Raji (cell line): Measurements from ENCODE around the gene SDK1.

Experiments used
- POLR2A ChIP-seq: IDR thresholded peaks from 2 replicates; pipeline ENCODE4 v1.6.1; 2011; ENCODE audit warnings: low read depth, low read length, control low read depth; ENCODE audit not compliant: insufficient read depth

The SDK1 gene

DNA sequence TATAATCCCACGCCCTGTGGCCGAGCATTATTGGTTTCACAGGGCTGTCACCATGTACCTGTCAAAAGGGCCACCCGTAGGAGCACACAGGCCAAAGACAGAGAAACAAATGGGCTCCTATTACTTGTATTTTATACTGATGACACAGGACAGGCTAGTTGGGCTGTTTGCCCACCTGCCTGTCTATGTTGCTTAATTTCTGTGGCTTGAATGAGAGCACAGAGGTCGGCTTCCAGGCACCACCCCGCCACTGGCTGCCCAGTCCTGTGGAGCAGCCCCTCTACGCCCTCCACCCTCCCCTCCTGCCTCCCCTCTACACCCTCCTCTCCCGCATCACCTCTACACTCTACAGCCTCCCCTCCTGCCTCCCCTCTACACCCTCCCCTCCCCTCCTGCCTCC lies 652.9 kb downstream of the SDK1 start:
- no peak for TF ChIP-seq POLR2A

DNA sequence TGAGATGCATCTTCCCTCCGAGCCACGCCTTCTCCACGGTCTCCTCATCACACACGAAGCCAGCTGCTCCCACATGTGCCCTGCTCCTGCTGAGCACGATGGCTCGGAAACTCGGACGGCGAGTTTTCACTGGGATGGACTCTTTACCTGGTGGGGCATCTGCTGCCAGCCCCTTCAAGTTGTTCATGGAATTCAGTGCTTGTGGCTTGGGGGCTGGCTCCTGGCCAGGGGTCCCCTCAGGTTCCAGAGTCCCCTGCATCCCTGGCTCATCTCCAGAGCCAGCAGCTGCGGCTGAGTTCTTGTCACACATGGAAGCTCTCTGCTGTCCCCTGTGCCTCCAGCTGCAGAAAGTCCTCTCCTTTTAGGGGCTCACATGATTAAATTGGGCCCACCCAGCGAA lies 654.0 kb downstream of the SDK1 start:
- TF ChIP-seq POLR2A, result no peak

DNA sequence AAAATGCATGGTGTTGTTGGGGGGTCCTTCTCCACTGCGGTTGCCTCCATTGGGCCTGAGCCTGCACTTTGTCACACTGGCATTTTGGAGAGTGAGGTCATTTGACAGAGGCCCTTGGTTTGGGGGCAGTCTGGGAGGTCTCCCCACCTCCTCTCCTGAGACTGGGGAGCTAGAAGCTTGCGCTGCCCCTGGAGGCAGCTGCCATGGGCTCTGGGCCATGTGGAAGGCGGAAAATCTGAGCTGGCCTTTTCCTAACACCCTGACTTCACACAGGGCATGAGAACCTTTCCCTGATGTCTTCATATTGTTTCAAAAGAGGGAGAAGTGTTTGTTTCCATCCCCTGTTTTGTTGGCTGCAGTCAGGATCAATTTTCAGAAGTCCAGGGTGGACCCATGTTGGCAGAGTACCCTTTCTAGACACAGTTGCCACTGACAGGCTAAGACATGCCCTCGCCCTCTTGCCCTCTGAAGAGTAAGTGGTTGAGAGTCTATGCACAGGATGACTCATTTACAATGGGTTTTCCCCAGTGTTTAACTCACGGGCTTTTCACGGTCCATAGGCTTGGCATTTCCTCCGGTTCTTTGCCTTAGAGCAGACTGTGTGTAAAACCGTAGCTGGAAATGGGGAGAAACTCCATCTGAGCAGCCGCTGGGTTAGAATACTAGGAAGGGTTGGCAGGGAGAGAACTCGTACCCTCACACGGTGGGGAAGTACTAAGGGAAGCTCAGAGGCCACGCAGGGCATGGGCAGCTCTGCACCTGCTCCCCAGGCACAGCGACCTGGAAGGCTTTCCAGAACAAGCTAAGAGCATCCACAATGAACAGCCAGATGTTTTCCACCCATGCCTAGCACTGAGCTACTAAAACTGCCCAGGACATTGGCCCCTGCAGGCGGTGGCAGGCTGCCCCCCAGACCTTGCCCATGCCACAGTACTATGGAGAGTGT lies 655.0 kb downstream of the SDK1 start:
- TF ChIP-seq POLR2A, result no peak

DNA sequence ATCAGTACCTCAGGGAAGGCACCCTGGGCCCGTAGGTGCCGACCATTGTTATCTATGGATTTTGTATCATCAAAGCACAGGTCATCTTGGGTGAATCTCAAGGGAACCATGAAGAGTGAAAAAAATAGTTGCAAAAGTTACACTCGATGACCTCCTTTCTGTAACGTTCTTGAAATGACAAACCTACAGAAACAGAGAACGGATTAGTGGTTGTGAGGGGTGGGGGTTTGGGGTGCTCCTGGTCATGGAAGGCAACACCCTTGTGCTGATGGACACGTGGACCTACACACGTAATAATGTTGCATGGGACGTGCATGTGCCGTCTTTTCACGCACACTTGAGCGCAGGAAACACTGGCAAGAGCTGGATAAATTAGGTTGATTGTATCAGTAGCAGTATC lies 655.9 kb downstream of the SDK1 start:
- no peak for TF ChIP-seq POLR2A

DNA sequence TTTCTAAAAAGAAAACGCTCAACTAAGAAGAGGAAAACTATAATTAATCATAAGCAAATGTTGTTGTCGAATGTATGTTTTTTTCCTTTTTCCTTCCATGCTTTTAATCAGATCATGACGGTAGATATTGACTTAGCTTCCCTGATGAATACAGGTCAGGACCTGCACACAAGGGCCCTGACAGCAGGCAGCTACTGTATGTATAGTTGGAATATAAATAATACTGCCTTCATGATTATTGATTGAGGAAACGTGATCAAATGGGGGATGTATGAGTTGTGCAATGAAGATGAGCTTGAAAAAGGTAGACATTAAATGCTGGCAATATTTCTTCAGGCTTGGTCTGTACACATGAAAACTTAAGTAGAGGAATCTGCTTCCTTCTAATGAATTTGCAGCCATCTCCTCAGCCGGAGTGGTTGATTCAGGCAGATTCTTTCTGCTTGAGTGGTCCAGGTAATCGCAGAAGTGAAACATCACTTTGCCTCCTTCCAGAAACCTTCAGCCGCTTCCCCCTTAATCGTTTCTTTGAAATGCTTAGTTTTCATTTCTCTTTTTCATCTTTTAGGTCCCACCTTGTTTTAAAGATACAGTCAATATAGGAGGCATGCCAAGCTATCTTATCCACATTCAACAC lies 656.5 kb downstream of the SDK1 start:
- TF ChIP-seq POLR2A, result no peak

DNA sequence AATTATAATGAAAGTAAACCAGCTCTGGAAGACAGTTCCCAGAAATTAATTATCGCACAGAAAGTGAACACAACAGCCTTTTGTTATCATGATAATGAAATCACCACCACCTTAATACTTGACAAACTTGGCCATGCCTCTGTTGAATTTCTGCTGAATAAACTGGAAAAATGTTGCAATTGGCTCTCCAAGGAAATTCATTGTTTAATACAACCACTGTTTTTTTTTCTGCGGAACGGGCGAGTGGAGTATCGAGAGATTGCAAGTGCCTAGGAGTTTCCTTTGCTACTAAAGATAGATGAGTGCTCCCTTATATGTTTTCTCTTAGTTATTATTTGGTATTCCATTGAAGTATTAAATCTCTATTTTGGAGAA lies 657.0 kb downstream of the SDK1 start:
- no peak for TF ChIP-seq POLR2A

DNA sequence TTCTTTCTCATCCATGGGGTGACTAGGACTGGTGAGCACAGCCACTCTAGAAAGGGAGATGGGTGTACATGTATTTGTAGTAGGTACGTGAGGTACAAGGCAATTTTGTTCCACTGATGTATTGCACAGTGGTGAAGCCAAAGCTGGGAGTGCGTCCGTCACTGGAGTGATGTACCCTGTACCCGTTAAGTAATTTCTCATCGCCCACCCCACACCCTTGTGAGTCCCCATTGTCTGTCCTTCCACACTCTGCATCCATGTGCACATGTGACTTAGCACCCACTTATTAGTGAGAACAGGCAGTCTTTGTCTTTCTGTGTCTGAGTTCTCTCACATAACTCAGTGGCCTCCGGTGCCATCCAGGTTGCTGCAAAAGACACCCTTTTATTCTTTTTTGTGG lies 658.3 kb downstream of the SDK1 start:
- no peak for TF ChIP-seq POLR2A

DNA sequence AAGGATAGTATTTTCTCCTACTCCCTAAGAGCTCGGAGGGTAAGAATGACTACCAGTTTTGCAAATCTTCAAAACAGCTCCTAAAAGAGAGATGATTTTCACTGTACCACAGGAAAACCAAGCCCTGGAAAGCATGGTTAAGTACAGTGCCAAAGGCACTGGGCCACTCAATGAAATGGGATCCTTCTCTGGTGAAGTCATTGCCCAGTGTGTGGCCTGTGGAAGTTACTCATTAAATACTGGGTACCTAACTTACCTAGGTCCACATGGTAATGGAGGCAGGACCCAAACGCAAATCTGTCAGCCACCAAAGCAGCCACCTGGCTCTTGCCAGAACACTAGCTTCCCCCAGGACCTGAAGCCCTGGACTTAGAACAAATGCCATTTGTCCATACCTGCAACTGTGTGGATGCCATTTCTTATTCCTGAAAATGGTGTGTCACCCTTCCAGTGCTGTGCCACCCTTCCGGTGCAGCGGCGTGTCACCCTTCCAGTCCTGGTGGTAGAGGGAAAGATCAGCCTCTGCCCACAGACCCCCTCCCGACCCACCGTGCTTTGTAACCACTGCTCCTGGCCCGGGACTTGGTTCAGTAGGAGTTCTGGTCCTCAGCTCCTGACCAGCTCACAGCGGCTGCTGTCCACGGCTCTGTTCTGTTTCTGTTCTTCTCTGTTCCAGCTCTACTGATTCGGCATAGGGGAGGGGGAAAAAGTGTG lies 659.2 kb downstream of the SDK1 start:
- no peak for TF ChIP-seq POLR2A

DNA sequence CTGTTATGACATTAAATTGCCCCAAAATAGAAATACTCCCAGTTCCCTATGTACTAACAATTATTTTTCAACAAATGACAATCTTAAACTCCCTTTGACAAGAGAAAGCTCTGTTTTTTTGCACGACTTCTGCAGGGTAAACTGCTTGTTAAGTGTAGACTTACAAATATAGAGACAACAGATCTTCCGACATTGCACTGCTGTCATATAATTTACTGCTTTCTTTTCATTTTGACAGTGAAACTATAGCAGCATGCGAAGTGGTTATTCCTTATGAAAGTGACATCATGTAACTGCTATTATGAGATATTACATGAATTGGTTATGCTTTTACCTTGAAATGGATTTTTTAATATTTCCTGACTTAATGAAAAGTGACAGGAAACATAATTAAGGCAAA lies 659.9 kb downstream of the SDK1 start:
- TF ChIP-seq POLR2A, result no peak

DNA sequence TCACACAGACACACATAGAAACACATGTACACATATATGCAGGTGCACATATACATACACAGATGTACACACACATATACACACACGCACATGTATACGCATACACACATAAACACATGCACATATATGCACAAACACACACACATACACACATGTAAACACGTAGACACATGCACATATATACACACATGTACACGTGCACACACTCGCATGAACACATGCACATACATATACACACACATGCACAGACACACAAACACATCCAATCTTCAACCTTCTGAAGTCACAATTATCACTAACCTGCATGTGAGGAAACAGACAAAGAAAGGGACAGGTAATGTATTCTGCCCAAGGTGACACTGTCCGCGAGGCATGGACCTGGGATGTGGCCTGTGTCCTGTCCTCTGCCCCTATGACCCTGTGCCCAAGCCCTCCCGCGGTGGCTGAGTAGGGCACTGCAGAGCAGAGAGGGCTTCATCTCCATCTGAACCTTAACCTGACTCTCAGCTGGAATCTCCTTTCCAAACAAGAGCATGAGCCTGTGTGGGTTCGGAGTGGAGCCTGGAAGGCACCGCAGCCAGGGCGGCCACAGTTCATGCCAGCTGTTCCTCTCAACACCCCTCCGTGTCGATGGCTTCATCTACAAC lies 660.9 kb downstream of the SDK1 start:
- TF ChIP-seq POLR2A, result no peak

DNA sequence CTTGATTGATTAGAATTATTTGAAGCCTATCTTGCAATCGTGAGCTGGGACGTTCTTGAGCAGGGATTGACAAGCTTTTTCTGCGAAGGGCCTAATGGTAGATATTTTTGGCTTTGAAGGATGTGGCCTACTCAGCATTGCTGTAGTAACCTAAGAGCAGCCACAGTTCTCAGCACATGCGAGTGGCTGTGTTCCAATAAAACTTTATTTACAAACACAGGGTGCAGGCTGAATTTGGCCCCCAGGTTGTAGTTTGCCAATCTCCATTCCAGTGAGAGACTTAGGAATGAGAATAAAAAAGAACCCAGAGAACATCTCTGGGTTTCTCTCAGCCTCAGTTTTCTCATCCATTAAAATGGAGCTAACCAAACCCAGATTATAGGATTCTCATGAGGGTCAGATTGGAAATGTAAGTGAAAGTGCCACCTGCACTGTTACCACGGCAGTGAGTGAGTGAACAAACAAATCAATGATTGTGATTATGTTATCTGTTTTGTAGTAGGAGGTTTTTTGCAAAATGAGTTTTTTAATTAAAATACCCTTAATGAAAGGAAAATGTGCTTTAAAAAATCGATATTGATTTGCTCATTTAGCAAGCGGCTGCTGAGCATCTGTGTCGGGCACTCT lies 664.0 kb downstream of the SDK1 start:
- no peak for TF ChIP-seq POLR2A

DNA sequence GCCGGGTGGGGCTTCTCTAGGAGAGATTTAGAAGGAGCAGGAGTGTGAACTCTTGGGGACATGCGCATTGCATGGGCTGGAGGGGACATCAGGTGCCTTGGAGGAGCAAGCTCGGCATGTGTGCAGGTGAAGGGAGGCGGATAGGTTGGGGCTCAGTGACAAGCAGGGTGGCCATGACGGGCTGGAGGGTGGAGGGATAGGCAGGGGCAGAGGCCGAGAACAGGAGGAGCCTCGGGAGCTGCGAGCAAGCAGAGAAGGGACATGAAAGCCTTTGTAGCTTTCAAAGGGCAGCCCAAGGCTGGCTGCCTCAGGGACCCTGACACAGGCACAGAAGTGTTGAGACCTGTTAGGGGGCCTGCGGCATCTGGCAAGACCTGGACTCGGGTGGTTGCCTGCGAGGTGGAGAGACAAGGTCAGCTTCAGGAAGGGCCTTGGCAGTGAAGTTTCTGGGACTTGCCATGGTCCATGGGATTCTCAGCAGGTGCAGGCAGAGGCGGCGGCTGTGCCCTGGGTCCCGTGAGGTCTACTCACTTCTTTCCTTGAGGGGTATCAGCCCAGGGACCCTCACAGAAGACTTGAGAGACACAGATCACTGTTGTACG lies 664.8 kb downstream of the SDK1 start:
- no peak for TF ChIP-seq POLR2A

DNA sequence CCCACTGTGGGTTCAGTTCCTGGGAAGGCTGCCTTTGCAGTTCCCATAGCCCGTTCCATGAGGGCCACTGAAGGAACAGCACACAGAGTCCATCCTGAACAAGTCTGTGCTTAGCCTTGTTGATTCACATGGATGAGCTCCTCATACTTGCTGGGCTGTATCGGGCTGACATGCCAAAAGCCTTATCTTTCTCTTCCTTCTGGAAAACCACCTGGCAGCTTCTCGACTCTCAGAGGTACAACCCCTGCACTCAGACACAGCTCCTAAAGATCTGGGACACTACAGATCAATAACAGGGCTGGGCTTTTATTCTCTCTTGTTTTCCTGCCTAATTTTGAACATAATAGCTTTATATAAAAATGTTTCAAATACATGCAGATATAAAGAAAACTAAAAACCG lies 667.2 kb downstream of the SDK1 start:
- TF ChIP-seq POLR2A, result no peak

DNA sequence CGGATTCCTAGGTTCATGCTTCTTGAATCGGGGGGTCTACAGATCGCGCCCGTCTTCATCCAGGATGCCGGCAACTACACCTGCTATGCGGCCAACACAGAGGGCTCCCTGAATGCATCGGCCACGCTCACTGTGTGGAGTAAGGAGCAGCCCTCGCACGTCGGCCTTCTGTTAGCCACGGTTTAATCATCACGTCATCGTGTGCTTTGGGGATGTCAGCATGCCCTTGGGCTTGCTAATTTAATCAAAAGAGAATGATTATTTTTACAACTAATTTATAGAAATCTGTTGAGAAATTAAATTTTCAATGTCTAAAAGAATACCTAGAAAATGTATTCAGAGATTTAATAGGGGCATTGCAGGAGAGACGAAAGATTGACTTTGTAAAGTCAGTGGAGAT lies 668.2 kb downstream of the SDK1 start:
- TF ChIP-seq POLR2A, result no peak

DNA sequence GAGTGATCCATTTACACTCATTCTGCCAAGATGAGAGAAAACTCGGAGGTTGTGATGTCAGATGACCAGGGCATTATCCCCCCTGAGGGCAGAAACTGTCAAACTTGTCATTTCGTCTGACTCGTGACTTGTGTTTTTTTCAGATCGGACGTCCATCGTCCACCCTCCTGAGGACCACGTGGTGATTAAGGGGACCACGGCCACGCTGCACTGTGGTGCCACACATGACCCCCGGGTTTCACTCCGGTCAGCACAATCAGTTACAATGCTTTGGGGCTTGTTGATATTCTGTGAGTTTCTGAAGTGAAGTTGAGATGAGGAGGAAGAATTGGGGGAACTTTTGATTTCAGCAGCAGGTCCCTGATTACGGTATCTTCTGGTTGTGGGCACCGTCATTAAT lies 670.3 kb downstream of the SDK1 start:
- TF ChIP-seq POLR2A, result no peak

DNA sequence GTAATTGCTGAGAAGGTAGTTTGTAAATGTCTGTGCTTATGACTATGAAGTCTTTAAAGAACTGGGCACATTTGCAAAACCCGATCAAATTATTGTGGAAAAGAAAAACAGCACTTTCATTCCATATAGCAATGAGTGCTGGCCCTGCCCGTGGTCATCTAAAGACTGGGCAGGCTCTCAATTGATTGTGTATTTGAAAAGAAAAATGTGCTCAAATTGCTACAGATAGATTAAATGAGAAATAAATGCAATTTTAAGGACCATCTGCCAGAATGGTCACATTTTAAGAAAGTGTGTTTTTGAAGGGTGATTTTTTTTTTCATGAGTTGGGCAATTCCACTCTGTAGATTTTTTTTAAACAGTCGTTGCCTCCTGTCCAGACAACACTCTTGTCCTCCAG lies 672.2 kb downstream of the SDK1 start:
- TF ChIP-seq POLR2A, result no peak
